Measurements from ENCODE around the gene DBNDD1. TPM values are rescaled to one million over a fixed set of nuclear protein-coding genes. Genes with fewer than 3 reads are reported as not detected.

DBNDD1 gene
- total RNA-seq, 1 experiment from 2014 or later, result 24.6 TPM

DNA sequence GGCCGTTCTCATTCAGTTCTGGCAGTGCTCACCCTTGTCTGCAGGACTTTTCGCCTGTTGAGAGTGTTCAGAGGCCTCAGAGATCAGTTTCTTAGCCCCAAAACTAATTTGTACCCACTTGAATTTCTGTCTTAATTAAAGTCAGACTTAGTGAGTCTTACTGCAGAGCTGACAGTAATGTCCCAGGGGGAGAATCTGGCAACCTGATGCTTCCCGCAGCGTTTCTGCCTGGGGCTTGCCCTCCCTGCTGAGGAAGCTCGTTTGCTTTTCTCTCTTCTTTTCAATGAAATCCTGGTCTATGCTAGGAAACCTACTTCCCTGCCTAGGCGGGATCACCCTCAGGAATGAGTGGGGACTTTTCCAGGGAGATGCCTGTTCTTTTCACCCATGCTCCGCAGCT, 25.3 kb downstream of the DBNDD1 start:
- CTCF ChIA-PET, result no interaction called here

DNA sequence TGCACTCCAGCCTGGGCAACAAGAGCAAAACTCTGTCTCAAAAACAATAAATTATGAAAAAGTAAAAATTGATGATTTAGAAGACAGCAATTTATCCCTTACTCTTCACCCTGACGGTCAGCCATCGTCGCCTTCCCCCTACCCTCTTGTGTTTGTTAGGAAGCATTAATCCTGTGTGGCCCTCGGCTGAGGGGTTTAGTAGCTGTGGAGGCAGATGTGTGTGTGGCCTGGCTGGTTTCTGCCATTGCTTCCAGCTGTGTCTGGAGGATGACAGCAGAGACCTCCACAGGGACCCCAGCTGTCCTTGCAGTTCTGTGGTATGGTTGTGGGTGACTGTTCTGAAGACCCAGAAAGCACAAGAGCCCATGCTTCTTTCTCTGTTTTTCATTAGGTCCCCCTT, 25.9 kb downstream of the DBNDD1 start:
- Histone ChIP-seq H3K36me3 (ENCODE audit: insufficient read depth, low read length, poor library complexity, severe bottlenecking) (peaks cover 43% of the 10 kb centered on the region), H3K27me3 (replicated peaks; ENCODE audit: insufficient read depth, low read depth, low read length, poor library complexity) (no peaks in the 10 kb centered on the region), H3K27ac (ENCODE audit: low read depth, low read length, poor library complexity, severe bottlenecking) (peak overlapping the region; percentile 93), H3K9me3 (ENCODE audit: low read depth, low read length, poor library complexity, severe bottlenecking) (peaks cover 10% of the 10 kb centered on the region), H3K4me3 (ENCODE audit: low read depth, low read length, poor library complexity, severe bottlenecking) (no peak overlapping the region), H3K4me1 (ENCODE audit: insufficient read depth, low read length, poor library complexity, severe bottlenecking) (peaks cover 10% of the 10 kb centered on the region)
- no TSS peak for BruUV-seq (replicated peaks)
- intact Hi-C loops (cut with micrococcal nuclease; ENCODE audit: unreplicated experiment), result no loop called here
- ChIA-PET CTCF (no interaction called here), POLR2A (ENCODE audit: low non-redundant PET) (no interaction called here)
- TF ChIP-seq EZH2 (IDR thresholded peaks at IDR 0.05; ENCODE audit: borderline replicate concordance, low read depth, low read length, poor library complexity, severe bottlenecking), result no peak
- TF ChIP-seq, protein P1, sequence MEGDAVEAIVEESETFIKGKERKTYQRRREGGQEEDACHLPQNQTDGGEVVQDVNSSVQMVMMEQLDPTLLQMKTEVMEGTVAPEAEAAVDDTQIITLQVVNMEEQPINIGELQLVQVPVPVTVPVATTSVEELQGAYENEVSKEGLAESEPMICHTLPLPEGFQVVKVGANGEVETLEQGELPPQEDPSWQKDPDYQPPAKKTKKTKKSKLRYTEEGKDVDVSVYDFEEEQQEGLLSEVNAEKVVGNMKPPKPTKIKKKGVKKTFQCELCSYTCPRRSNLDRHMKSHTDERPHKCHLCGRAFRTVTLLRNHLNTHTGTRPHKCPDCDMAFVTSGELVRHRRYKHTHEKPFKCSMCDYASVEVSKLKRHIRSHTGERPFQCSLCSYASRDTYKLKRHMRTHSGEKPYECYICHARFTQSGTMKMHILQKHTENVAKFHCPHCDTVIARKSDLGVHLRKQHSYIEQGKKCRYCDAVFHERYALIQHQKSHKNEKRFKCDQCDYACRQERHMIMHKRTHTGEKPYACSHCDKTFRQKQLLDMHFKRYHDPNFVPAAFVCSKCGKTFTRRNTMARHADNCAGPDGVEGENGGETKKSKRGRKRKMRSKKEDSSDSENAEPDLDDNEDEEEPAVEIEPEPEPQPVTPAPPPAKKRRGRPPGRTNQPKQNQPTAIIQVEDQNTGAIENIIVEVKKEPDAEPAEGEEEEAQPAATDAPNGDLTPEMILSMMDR (conservative IDR thresholded peaks at IDR 0.05; ENCODE audit: low read depth, low read length), result no peak
- no peak for DNase-seq (ENCODE audit: low spot score)

More for the DNA sequence above, 25.3 kb downstream of the DBNDD1 start:
- Histone ChIP-seq H3K4me1 (ENCODE audit: insufficient read depth, low read length, poor library complexity, severe bottlenecking) (peaks cover 10% of the 10 kb centered on the region), H3K9me3 (ENCODE audit: low read depth, low read length, poor library complexity, severe bottlenecking) (peaks cover 10% of the 10 kb centered on the region), H3K4me3 (ENCODE audit: low read depth, low read length, poor library complexity, severe bottlenecking) (no peak overlapping the region), H3K27ac (ENCODE audit: low read depth, low read length, poor library complexity, severe bottlenecking) (peak overlapping the region; percentile 93), H3K27me3 (replicated peaks; ENCODE audit: insufficient read depth, low read depth, low read length, poor library complexity) (no peaks in the 10 kb centered on the region), H3K36me3 (ENCODE audit: insufficient read depth, low read length, poor library complexity, severe bottlenecking) (peaks cover 40% of the 10 kb centered on the region)
- POLR2A ChIA-PET (ENCODE audit: low non-redundant PET), result no interaction called here
- no peak for TF ChIP-seq EZH2 (IDR thresholded peaks at IDR 0.05; ENCODE audit: borderline replicate concordance, low read depth, low read length, poor library complexity, severe bottlenecking)
- TF ChIP-seq, protein P1 (conservative IDR thresholded peaks at IDR 0.05; ENCODE audit: low read depth, low read length), result no peak
- peak; percentile 28 for DNase-seq (ENCODE audit: low spot score)
- BruUV-seq (replicated peaks), result no TSS peak
- intact Hi-C loops (cut with micrococcal nuclease; ENCODE audit: unreplicated experiment), result no loop called here

DNA sequence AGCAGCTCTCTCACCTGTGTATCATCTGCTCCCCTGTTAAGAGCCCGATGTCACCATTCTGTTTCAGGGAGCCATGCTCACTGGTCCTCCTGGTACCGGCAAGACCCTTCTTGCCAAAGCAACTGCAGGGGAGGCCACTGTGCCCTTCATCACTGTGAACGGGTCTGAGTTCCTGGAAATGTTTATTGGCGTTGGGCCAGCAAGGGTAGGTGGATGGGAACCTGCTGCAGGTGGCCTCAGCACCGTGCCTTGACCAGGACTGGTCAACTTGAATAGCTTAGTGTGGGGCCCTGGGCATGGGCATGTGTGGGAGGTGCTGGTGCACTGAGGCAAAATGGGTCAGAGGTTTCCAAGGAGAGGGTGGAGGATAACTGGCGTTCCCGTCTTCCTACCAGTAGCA, 28.5 kb downstream of the DBNDD1 start:
- BruUV-seq (replicated peaks), result no TSS peak

More for the DNA sequence above, 28.5 kb downstream of the DBNDD1 start:
- TF ChIP-seq, protein P1 (conservative IDR thresholded peaks at IDR 0.05; ENCODE audit: low read depth, low read length), result no peak
- no peak for TF ChIP-seq EZH2 (IDR thresholded peaks at IDR 0.05; ENCODE audit: borderline replicate concordance, low read depth, low read length, poor library complexity, severe bottlenecking)
- H3K27ac ChIP-seq (ENCODE audit: low read depth, low read length, poor library complexity, severe bottlenecking), result no peak overlapping the region
- peaks cover 54% of the 10 kb centered on the region for H3K36me3 ChIP-seq (ENCODE audit: insufficient read depth, low read length, poor library complexity, severe bottlenecking)
- POLR2A ChIA-PET (ENCODE audit: low non-redundant PET), result interaction anchor here (0.5 kb wide), 1 partner anchor 35 kb away, joined by 7 read pairs; no protein-coding TSS in a partner anchor
- CTCF ChIA-PET, result no interaction called here
- no peak overlapping the region for H3K4me3 ChIP-seq (ENCODE audit: low read depth, low read length, poor library complexity, severe bottlenecking)
- intact Hi-C loops (cut with micrococcal nuclease; ENCODE audit: unreplicated experiment), result no loop called here
- peaks cover 7% of the 10 kb centered on the region for H3K9me3 ChIP-seq (ENCODE audit: low read depth, low read length, poor library complexity, severe bottlenecking)
- DNase-seq (ENCODE audit: low spot score), result no peak
- no peaks in the 10 kb centered on the region for H3K27me3 ChIP-seq (replicated peaks; ENCODE audit: insufficient read depth, low read depth, low read length, poor library complexity)
- peaks cover 10% of the 10 kb centered on the region for H3K4me1 ChIP-seq (ENCODE audit: insufficient read depth, low read length, poor library complexity, severe bottlenecking)
